Fibroblast of lung (primary cell): ENCODE results near the gene WDR36.

Experiments
- CTCF ChIP-seq, 2 donors: IDR thresholded peaks in 1 of 2; conservative IDR thresholded peaks in 1 of 2; 1 replicate in 1 of 2; 2 replicates in 1 of 2; pipeline ENCODE4 v1.5.1; 2011 to 2012; ENCODE audit warnings: low read length in 2 of 2, control low read depth in 1 of 2, inconsistent platforms in 1 of 2, low read depth in 1 of 2, mild to moderate bottlenecking in 1 of 2
- EZH2 ChIP-seq: IDR thresholded peaks from 2 replicates; pipeline ENCODE4 v1.5.1; 2012; ENCODE audit warnings: low read length, control low read depth, mild to moderate bottlenecking; ENCODE audit errors: missing control alignments

- TF ChIP-seq EZH2 (no peak), CTCF (conservative IDR thresholded peaks at IDR 0.05 in 1 of 2, IDR thresholded peaks at IDR 0.05 in 1 of 2; ENCODE audit: low read depth in 1 of 2, low read length in 2 of 2) (no peak)
Measured at GRCh38 chr5:111111956-111112355, 19.8 kb downstream of the WDR36 start.
